Adipocyte (in vitro differentiated cells): ENCODE results near the gene TUBB4A.

Source experiments
- DNase-seq: peaks from one replicate; pipeline ENCODE4 v3.0.0-alpha.2; 2015; ENCODE audit warnings: low read depth
- H3K27me3 ChIP-seq: replicated peaks from 2 replicates; pipeline ENCODE4 v1.7.0; 2013; ENCODE audit warnings: mild to moderate bottlenecking, low read length, moderate library complexity; ENCODE audit not compliant: control insufficient read depth, insufficient read depth
- H3K36me3 ChIP-seq: 2 replicates; pipeline ENCODE4 v1.7.0; 2013; ENCODE audit warnings: low read length, mild to moderate bottlenecking, moderate library complexity; ENCODE audit not compliant: control insufficient read depth, insufficient read depth, severe bottlenecking
- H3K4me1 ChIP-seq: 2 replicates; pipeline ENCODE4 v1.7.0; 2013; ENCODE audit warnings: mild to moderate bottlenecking, low read length, moderate library complexity; ENCODE audit not compliant: control insufficient read depth, insufficient read depth
- H3K4me3 ChIP-seq: 2 replicates; pipeline ENCODE4 v1.7.0; 2013; ENCODE audit warnings: mild to moderate bottlenecking, low read length, moderate library complexity
- H3K9ac ChIP-seq: 2 replicates; pipeline ENCODE4 v1.7.0; 2013; ENCODE audit warnings: mild to moderate bottlenecking, low read length, moderate library complexity
- H3K9me3 ChIP-seq: 2 replicates; pipeline ENCODE4 v1.7.0; 2013; ENCODE audit warnings: mild to moderate bottlenecking, low read length, moderate library complexity; ENCODE audit not compliant: control insufficient read depth

The TUBB4A gene

GRCh38 chr19:6532244-6532999, 30.3 kb upstream of the TUBB4A start:
- Histone ChIP-seq H3K9ac (no peak overlapping the region), H3K9me3 (no peaks in the 10 kb centered on the region), H3K36me3 (no peaks in the 10 kb centered on the region), H3K27me3 (no peaks in the 10 kb centered on the region), H3K4me3 (peak overlapping the region; percentile 100), H3K4me1 (peaks cover 29% of the 10 kb centered on the region)
- no peak for DNase-seq

- Histone ChIP-seq H3K9ac (peak overlapping the region; percentile 99), H3K4me1 (peaks cover 29% of the 10 kb centered on the region), H3K27me3 (no peaks in the 10 kb centered on the region), H3K36me3 (no peaks in the 10 kb centered on the region), H3K9me3 (no peaks in the 10 kb centered on the region), H3K4me3 (peak overlapping the region; percentile 100)
- no peak for DNase-seq
Observed at GRCh38 chr19:6531956-6532243, 29.8 kb upstream of the TUBB4A start.

GRCh38 chr19:6531163-6531955, 29.2 kb upstream of the TUBB4A start:
- peak overlapping the region; percentile 100 for H3K4me3 ChIP-seq
- H3K4me1 ChIP-seq, result peaks cover 29% of the 10 kb centered on the region
- H3K9ac ChIP-seq, result peak overlapping the region; percentile 99
- no peaks in the 10 kb centered on the region for H3K9me3 ChIP-seq
- no peaks in the 10 kb centered on the region for H3K27me3 ChIP-seq
- DNase-seq, result no peak
- H3K36me3 ChIP-seq, result no peaks in the 10 kb centered on the region

GRCh38 chr19:6530386-6531162, 28.5 kb upstream of the TUBB4A start, which contains the start of gene TNFSF9:
Gene TNFSF9 (plus strand): TSS chr19:6531026. CDS start chr19:6531037, 11 bp downstream.
- H3K27me3 ChIP-seq, result no peaks in the 10 kb centered on the region
- H3K9me3 ChIP-seq, result no peaks in the 10 kb centered on the region
- H3K36me3 ChIP-seq, result no peaks in the 10 kb centered on the region
- H3K4me3 ChIP-seq, result peak within 1 kb of the TSS; percentile 100
- DNase-seq, result peak; percentile 94
- H3K4me1 ChIP-seq, result peaks cover 29% of the 10 kb centered on the region
- peak within 1 kb of the TSS; percentile 99 for H3K9ac ChIP-seq

GRCh38 chr19:6529937-6530385, 27.9 kb upstream of the TUBB4A start:
- no peak for DNase-seq
- peaks cover 29% of the 10 kb centered on the region for H3K4me1 ChIP-seq
- peak overlapping the region; percentile 100 for H3K4me3 ChIP-seq
- no peaks in the 10 kb centered on the region for H3K27me3 ChIP-seq
- H3K36me3 ChIP-seq, result no peaks in the 10 kb centered on the region
- H3K9me3 ChIP-seq, result no peaks in the 10 kb centered on the region
- peak overlapping the region; percentile 99 for H3K9ac ChIP-seq

GRCh38 chr19:6529351-6529750, 27.2 kb upstream of the TUBB4A start:
- H3K27me3 ChIP-seq, result no peaks in the 10 kb centered on the region
- no peak overlapping the region for H3K4me3 ChIP-seq
- H3K4me1 ChIP-seq, result peaks cover 29% of the 10 kb centered on the region
- DNase-seq, result no peak
- H3K9ac ChIP-seq, result no peak overlapping the region
- H3K9me3 ChIP-seq, result no peaks in the 10 kb centered on the region
- no peaks in the 10 kb centered on the region for H3K36me3 ChIP-seq

GRCh38 chr19:6528544-6529121, 26.5 kb upstream of the TUBB4A start:
- H3K36me3 ChIP-seq, result no peaks in the 10 kb centered on the region
- no peak overlapping the region for H3K9ac ChIP-seq
- H3K27me3 ChIP-seq, result no peaks in the 10 kb centered on the region
- no peak for DNase-seq
- H3K4me3 ChIP-seq, result no peak overlapping the region
- peaks cover 29% of the 10 kb centered on the region for H3K4me1 ChIP-seq
- H3K9me3 ChIP-seq, result no peaks in the 10 kb centered on the region

- Histone ChIP-seq H3K36me3 (no peaks in the 10 kb centered on the region), H3K4me3 (no peak overlapping the region), H3K4me1 (peaks cover 29% of the 10 kb centered on the region), H3K27me3 (no peaks in the 10 kb centered on the region), H3K9ac (no peak overlapping the region), H3K9me3 (no peaks in the 10 kb centered on the region)
- DNase-seq, result no peak
Observed at GRCh38 chr19:6527893-6528543, 25.9 kb upstream of the TUBB4A start.

GRCh38 chr19:6524311-6524710, 22.2 kb upstream of the TUBB4A start:
- H3K36me3 ChIP-seq, result no peaks in the 10 kb centered on the region
- no peaks in the 10 kb centered on the region for H3K27me3 ChIP-seq
- no peaks in the 10 kb centered on the region for H3K9me3 ChIP-seq
- H3K4me3 ChIP-seq, result no peak overlapping the region
- no peak for DNase-seq
- H3K9ac ChIP-seq, result no peak overlapping the region
- peaks cover 15% of the 10 kb centered on the region for H3K4me1 ChIP-seq

- Histone ChIP-seq H3K27me3 (no peaks in the 10 kb centered on the region), H3K4me3 (no peak overlapping the region), H3K36me3 (no peaks in the 10 kb centered on the region), H3K9me3 (no peaks in the 10 kb centered on the region), H3K4me1 (peaks cover 5% of the 10 kb centered on the region), H3K9ac (no peak overlapping the region)
- no peak for DNase-seq
Observed at GRCh38 chr19:6522712-6523111, 20.6 kb upstream of the TUBB4A start.
